HepG2 (cell line): ENCODE data around the gene NUP155. TPM values are rescaled to one million over a fixed set of nuclear protein-coding genes. Genes with fewer than 3 reads are reported as not detected.

Source experiments
- BRD4 ChIP-seq: sonication (generic); formaldehyde crosslinking; IDR thresholded peaks from 2 replicates; pipeline ENCODE4 v1.4.0; 2020; ENCODE audit warnings: missing genetic modification reagents
- ELF1 ChIP-seq: sonication (generic); formaldehyde crosslinking; IDR thresholded peaks from 2 replicates; pipeline ENCODE4 v1.4.0; 2020; ENCODE audit warnings: missing genetic modification reagents
- FOSL2 ChIP-seq: sonication (generic); formaldehyde crosslinking; IDR thresholded peaks from 2 replicates; pipeline ENCODE4 v1.4.0; 2020; ENCODE audit warnings: missing genetic modification reagents
- FOXC1 ChIP-seq: sonication (generic); formaldehyde crosslinking; IDR thresholded peaks from 2 replicates; pipeline ENCODE4 v1.8.0; 2022; ENCODE audit warnings: mild to moderate bottlenecking, missing genetic modification reagents, borderline replicate concordance
- GMEB2 ChIP-seq: IDR thresholded peaks from 2 replicates; pipeline ENCODE4 v1.6.1; 2016; ENCODE audit warnings: missing biosample characterization, missing genetic modification reagents, low read depth
- GPN1 ChIP-seq: sonication (generic); formaldehyde crosslinking; IDR thresholded peaks from 2 replicates; pipeline ENCODE4 v1.5.1; 2020; ENCODE audit warnings: missing genetic modification reagents, borderline replicate concordance
- HDAC1 ChIP-seq: sonication (generic); formaldehyde crosslinking; IDR thresholded peaks from 2 replicates; pipeline ENCODE4 v1.5.1; 2020; ENCODE audit warnings: mild to moderate bottlenecking, missing genetic modification reagents
- HNRNPK ChIP-seq: fragments of 200-400 bp; formaldehyde crosslinking; IDR thresholded peaks from 2 replicates; pipeline ENCODE4 v1.6.1; 2018; ENCODE audit warnings: low read length, low read depth, moderate library complexity, mild to moderate bottlenecking; ENCODE audit not compliant: poor library complexity, severe bottlenecking
- MTA1 ChIP-seq: sonication (generic); formaldehyde crosslinking; IDR thresholded peaks from 2 replicates; pipeline ENCODE4 v1.4.0; 2020; ENCODE audit warnings: missing genetic modification reagents, mild to moderate bottlenecking, borderline replicate concordance
- RXRA ChIP-seq: sonication (generic); formaldehyde crosslinking; IDR thresholded peaks from 2 replicates; pipeline ENCODE4 v1.5.1; 2020; ENCODE audit warnings: missing genetic modification reagents
- SAP130 ChIP-seq: IDR thresholded peaks from 2 replicates; pipeline ENCODE4 v1.6.1; 2016; ENCODE audit warnings: low read depth
- TFDP1 ChIP-seq: IDR thresholded peaks from 2 replicates; pipeline ENCODE4 v1.6.1; 2016; ENCODE audit warnings: missing compliant biosample characterization, missing genetic modification reagents, borderline replicate concordance
- WIZ ChIP-seq: sonication (generic); formaldehyde crosslinking; IDR thresholded peaks from 2 replicates; pipeline ENCODE4 v1.5.1; 2020; ENCODE audit warnings: mild to moderate bottlenecking, missing genetic modification reagents
- ZBTB34 ChIP-seq: sonication (generic); formaldehyde crosslinking; IDR thresholded peaks from 2 replicates; pipeline ENCODE4 v1.8.0; 2022; ENCODE audit warnings: mild to moderate bottlenecking, missing genetic modification reagents
- ZFP91 ChIP-seq: sonication (generic); formaldehyde crosslinking; IDR thresholded peaks from 2 replicates; pipeline ENCODE4 v1.9.0; 2022; ENCODE audit warnings: missing genetic modification reagents, mild to moderate bottlenecking, borderline replicate concordance
- ZNF333 ChIP-seq: sonication (generic); formaldehyde crosslinking; IDR thresholded peaks from 2 replicates; pipeline ENCODE4 v1.4.0; 2020; ENCODE audit warnings: mild to moderate bottlenecking, missing genetic modification reagents, borderline replicate concordance
- ZNF343 ChIP-seq: sonication (generic); formaldehyde crosslinking; IDR thresholded peaks from 2 replicates; pipeline ENCODE4 v1.4.0; 2020; ENCODE audit warnings: mild to moderate bottlenecking, missing genetic modification reagents
- ZNF430 ChIP-seq: sonication (generic); formaldehyde crosslinking; IDR thresholded peaks from 2 replicates; pipeline ENCODE4 v1.9.0; 2021; ENCODE audit warnings: mild to moderate bottlenecking, missing genetic modification reagents
- ZNF503 ChIP-seq: sonication (generic); formaldehyde crosslinking; IDR thresholded peaks from 2 replicates; pipeline ENCODE4 v1.4.0; 2020; ENCODE audit warnings: missing genetic modification reagents
- ZNF746 ChIP-seq: sonication (generic); formaldehyde crosslinking; IDR thresholded peaks from 2 replicates; pipeline ENCODE4 v1.8.0; 2022; ENCODE audit warnings: mild to moderate bottlenecking, missing genetic modification reagents
- ZSCAN9 ChIP-seq: IDR thresholded peaks from 2 replicates; pipeline ENCODE4 v1.6.1; 2016; ENCODE audit warnings: borderline replicate concordance
- polyA plus RNA-seq, 8 experiments: library from polyadenylated mRNA; depleted of rRNA in 3 of 8; stranded (reverse) in 7 of 8; unstranded in 1 of 8; fragments of >200 nt; fragmentation: Illumina TruSeq in 4 of 8; extraction: Trizol in 4 of 8; gene quantifications; 2 replicates each; pipeline versions ENCODE4 v1.2.1 to v1.2.3, GENCODE V29; 2011 to 2016; ENCODE audit warnings: low read depth in 4 of 8, missing spikeins in 1 of 8, mixed read lengths in 1 of 8; ENCODE audit not compliant: insufficient read depth in 1 of 8
- total RNA-seq, 5 experiments: library from RNA; depleted of rRNA; stranded (reverse); fragments of >200 nt; fragmentation: Illumina TruSeq; extraction: Trizol; gene quantifications; 2 replicates each; pipeline ENCODE4 v1.2.3, GENCODE V29; 2016; ENCODE audit warnings: low read depth in 1 of 5

The NUP155 gene
- total and polyA plus RNA-seq, 2 of the 13 experiments (the other 11 are each of a cell fraction or from before 2014, with no cell fraction given): 13.0 to 57.4 TPM

GRCh38 chr5:37248970-37249814, 121.7 kb downstream of the NUP155 start, which contains the start of gene CPLANE1 (continued):
- 0 out of 2 replicates have a peak, but pooled peaks have one; percentile 67 for TF ChIP-seq ZBTB34 (CRISPR knock-in tag)
- no peak for TF ChIP-seq ELF1 (CRISPR knock-in tag)
- 0 out of 2 replicates have a peak, but pooled peaks have one; percentile 11 for TF ChIP-seq GMEB2 (CRISPR knock-in tag)
- 0 out of 2 replicates have a peak, but pooled peaks have one; percentile 13 for TF ChIP-seq MTA1 (CRISPR knock-in tag)
- TF ChIP-seq ZSCAN9 (CRISPR knock-in tag): no peak
- TF ChIP-seq FOXC1 (CRISPR knock-in tag): peak; percentile 33; the same call in 1 of the 2 replicates
- peak; percentile 62; the same call in 1 of the 2 replicates for TF ChIP-seq ZNF333
- TF ChIP-seq HDAC1: peak; percentile 73
- 0 out of 2 replicates have a peak, but pooled peaks have one; percentile 85 for TF ChIP-seq ZNF430 (CRISPR knock-in tag)
- TF ChIP-seq RXRA (CRISPR knock-in tag): peak; percentile 13; the same call in 1 of the 2 replicates
- TF ChIP-seq FOSL2: 0 out of 2 replicates have a peak, but pooled peaks have one; percentile 5
- TF ChIP-seq ZNF746: 0 out of 2 replicates have a peak, but pooled peaks have one; percentile 22
- peak; percentile 55 for TF ChIP-seq ZNF503 (CRISPR knock-in tag)
- peak; percentile 66; the same call in 1 of the 2 replicates for TF ChIP-seq ZFP91 (CRISPR knock-in tag)
- no peak for TF ChIP-seq GPN1
- no peak for TF ChIP-seq BRD4 (CRISPR knock-in tag)
- TF ChIP-seq SAP130: peak; percentile 79
- TF ChIP-seq WIZ (CRISPR knock-in tag): 0 out of 2 replicates have a peak, but pooled peaks have one; percentile 61
- peak; percentile 57 for TF ChIP-seq HNRNPK
- 0 out of 2 replicates have a peak, but pooled peaks have one; percentile 21 for TF ChIP-seq ZNF343 (CRISPR knock-in tag)
- 0 out of 2 replicates have a peak, but pooled peaks have one; percentile 38 for TF ChIP-seq TFDP1
